GM18526 (cell line): ENCODE measurements around the gene C11orf98.
A peak's percentile ranks its signal among the peaks of the same experiment; 100 is the strongest.

Source experiments
- POLR2A ChIP-seq: IDR thresholded peaks from 3 replicates; pipeline ENCODE4 v1.6.1; 2011; ENCODE audit not compliant: insufficient read length; ENCODE audit errors: extremely low read depth

The C11orf98 gene

GRCh38 chr11:62688491-62688890, 23.5 kb upstream of the C11orf98 start:
- TF ChIP-seq POLR2A = no peak

GRCh38 chr11:62687508-62688396, 22.7 kb upstream of the C11orf98 start:
- TF ChIP-seq POLR2A = no peak

GRCh38 chr11:62682518-62682917, 17.5 kb upstream of the C11orf98 start:
- TF ChIP-seq POLR2A = no peak

GRCh38 chr11:62680825-62681240, 15.8 kb upstream of the C11orf98 start:
- TF ChIP-seq POLR2A = no peak

GRCh38 chr11:62678770-62679696, 14.0 kb upstream of the C11orf98 start, which contains the start of gene UBXN1:
UBXN1 (minus strand) TSS chr11:62679073; CDS start chr11:62678923, 150 bp downstream.
- peak; percentile 87 for TF ChIP-seq POLR2A

- no peak for TF ChIP-seq POLR2A
Observed at GRCh38 chr11:62678433-62678769, 13.4 kb upstream of the C11orf98 start.

- no peak for TF ChIP-seq POLR2A
Observed at GRCh38 chr11:62677714-62678113, 12.7 kb upstream of the C11orf98 start.

GRCh38 chr11:62677156-62677555, 12.1 kb upstream of the C11orf98 start:
- TF ChIP-seq POLR2A = no peak

- no peak for TF ChIP-seq POLR2A
Observed at GRCh38 chr11:62676698-62677097, 11.7 kb upstream of the C11orf98 start.

GRCh38 chr11:62673196-62673525, 8.2 kb upstream of the C11orf98 start:
- no peak for TF ChIP-seq POLR2A

GRCh38 chr11:62671608-62672389, 6.8 kb upstream of the C11orf98 start, which contains the start of the genes LBHD1 and UQCC3:
LBHD1 (minus strand) TSS chr11:62672267; CDS start chr11:62670031, 2,236 bp downstream.
UQCC3 (plus strand) TSS chr11:62671673; CDS start chr11:62671746, 73 bp downstream.
- peak; percentile 81 for TF ChIP-seq POLR2A

GRCh38 chr11:62671236-62671607, 6.2 kb upstream of the C11orf98 start:
- TF ChIP-seq POLR2A = no peak

GRCh38 chr11:62669420-62670161, 4.6 kb upstream of the C11orf98 start:
- TF ChIP-seq POLR2A = no peak

GRCh38 chr11:62667460-62667859, 2.5 kb upstream of the C11orf98 start:
- TF ChIP-seq POLR2A = no peak
